Activated naive CD4-positive, alpha-beta T cell (primary cell): ENCODE data around the gene ERC2.

Source experiments
- DNase-seq, 4 experiments: peaks; one replicate each; lab custom pipeline; 2025; lab: John Stamatoyannopoulos, UW

Gene ERC2

GRCh38 chr3:55474213-55474632 is 994.0 kb downstream of the ERC2 start:
- DNase-seq = no peak

- no peak for DNase-seq
Measured at GRCh38 chr3:55473788-55474187, 994.5 kb downstream of the ERC2 start.

- DNase-seq = no peak
Measured at GRCh38 chr3:55471522-55472280, 996.6 kb downstream of the ERC2 start.

GRCh38 chr3:55471084-55471483 is 997.2 kb downstream of the ERC2 start:
- no peak for DNase-seq

- DNase-seq = no peak
Measured at GRCh38 chr3:55469957-55470526, 998.2 kb downstream of the ERC2 start.

GRCh38 chr3:55468251-55468650 is 1000.0 kb downstream of the ERC2 start:
- no peak for DNase-seq

GRCh38 chr3:55467099-55467498 is 1001.2 kb downstream of the ERC2 start:
- no peak for DNase-seq

GRCh38 chr3:55466526-55466925 is 1001.7 kb downstream of the ERC2 start:
- no peak for DNase-seq

GRCh38 chr3:55461896-55462295 is 1006.4 kb downstream of the ERC2 start:
- DNase-seq = no peak

- DNase-seq = no peak
Measured at GRCh38 chr3:55459838-55460237, 1008.4 kb downstream of the ERC2 start.
